WTC11 (cell line): ENCODE data around the gene SLC24A4.

Experiments
- ZNF423 ChIP-seq: fragments of 250-450 bp; sonication (Bioruptor Pico); IDR thresholded peaks from 2 replicates; pipeline ENCODE4 v2.1.2; 2022; ENCODE audit warnings: mild to moderate bottlenecking, moderate library complexity
- TF ChIP-seq, protein P1 (sequence below): fragments of 200-600 bp; IDR thresholded peaks from 2 replicates; pipeline ENCODE4 v1.8.0; 2022; ENCODE audit warnings: antibody characterized with exemption
- TF ChIP-seq, protein P2 (sequence below): sonication (generic); formaldehyde crosslinking; IDR thresholded peaks from 2 replicates; pipeline ENCODE4 v1.8.1; 2023; ENCODE audit warnings: mild to moderate bottlenecking, missing genetic modification reagents, moderate library complexity
- TF ChIP-seq, protein P3 (sequence below): sonication (generic); formaldehyde crosslinking; IDR thresholded peaks from 2 replicates; pipeline ENCODE4 v1.8.1; 2023; ENCODE audit warnings: mild to moderate bottlenecking, missing genetic modification reagents

DNA sequence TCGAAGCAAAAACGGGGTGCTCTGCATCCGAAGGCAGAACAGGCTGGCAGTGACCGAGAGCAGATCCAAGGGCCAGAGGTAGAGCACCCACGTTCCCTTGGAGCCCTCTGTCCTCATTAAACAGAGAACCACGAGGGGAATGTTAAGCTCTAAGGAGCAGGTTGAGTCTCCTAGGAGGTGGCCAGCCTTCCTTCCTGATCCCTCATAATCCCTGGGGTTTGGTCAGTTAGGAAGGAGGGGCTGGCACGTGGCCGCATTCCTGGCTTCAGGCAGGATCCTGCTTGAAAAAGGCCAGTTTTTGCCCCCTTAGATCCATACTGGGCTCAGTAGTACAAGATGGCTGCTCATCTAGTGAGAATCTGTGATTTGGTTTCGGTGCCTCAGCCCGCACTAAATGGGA, 57.2 kb downstream of the SLC24A4 start:
- TF ChIP-seq ZNF423 (CRISPR knock-in tag) = no peak
- TF ChIP-seq, protein P1, sequence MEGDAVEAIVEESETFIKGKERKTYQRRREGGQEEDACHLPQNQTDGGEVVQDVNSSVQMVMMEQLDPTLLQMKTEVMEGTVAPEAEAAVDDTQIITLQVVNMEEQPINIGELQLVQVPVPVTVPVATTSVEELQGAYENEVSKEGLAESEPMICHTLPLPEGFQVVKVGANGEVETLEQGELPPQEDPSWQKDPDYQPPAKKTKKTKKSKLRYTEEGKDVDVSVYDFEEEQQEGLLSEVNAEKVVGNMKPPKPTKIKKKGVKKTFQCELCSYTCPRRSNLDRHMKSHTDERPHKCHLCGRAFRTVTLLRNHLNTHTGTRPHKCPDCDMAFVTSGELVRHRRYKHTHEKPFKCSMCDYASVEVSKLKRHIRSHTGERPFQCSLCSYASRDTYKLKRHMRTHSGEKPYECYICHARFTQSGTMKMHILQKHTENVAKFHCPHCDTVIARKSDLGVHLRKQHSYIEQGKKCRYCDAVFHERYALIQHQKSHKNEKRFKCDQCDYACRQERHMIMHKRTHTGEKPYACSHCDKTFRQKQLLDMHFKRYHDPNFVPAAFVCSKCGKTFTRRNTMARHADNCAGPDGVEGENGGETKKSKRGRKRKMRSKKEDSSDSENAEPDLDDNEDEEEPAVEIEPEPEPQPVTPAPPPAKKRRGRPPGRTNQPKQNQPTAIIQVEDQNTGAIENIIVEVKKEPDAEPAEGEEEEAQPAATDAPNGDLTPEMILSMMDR = no peak
- TF ChIP-seq, protein P2, sequence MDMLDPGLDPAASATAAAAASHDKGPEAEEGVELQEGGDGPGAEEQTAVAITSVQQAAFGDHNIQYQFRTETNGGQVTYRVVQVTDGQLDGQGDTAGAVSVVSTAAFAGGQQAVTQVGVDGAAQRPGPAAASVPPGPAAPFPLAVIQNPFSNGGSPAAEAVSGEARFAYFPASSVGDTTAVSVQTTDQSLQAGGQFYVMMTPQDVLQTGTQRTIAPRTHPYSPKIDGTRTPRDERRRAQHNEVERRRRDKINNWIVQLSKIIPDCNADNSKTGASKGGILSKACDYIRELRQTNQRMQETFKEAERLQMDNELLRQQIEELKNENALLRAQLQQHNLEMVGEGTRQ (CRISPR knock-in tag) = no peak
- TF ChIP-seq, protein P3, sequence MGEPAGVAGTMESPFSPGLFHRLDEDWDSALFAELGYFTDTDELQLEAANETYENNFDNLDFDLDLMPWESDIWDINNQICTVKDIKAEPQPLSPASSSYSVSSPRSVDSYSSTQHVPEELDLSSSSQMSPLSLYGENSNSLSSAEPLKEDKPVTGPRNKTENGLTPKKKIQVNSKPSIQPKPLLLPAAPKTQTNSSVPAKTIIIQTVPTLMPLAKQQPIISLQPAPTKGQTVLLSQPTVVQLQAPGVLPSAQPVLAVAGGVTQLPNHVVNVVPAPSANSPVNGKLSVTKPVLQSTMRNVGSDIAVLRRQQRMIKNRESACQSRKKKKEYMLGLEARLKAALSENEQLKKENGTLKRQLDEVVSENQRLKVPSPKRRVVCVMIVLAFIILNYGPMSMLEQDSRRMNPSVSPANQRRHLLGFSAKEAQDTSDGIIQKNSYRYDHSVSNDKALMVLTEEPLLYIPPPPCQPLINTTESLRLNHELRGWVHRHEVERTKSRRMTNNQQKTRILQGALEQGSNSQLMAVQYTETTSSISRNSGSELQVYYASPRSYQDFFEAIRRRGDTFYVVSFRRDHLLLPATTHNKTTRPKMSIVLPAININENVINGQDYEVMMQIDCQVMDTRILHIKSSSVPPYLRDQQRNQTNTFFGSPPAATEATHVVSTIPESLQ (CRISPR knock-in tag) = no peak
